ENCODE data around the gene SEPHS1.
"Not testable (repeated sequence)": the region's sequence is repeated elsewhere in the genome, so short reads cannot be mapped to it uniquely, and the experiment has no call there.

The SEPHS1 gene

GRCh38 chr10:13294784-13295183 is 53.3 kb downstream of the SEPHS1 start:
- no peak overlapping the region for H3K9ac ChIP-seq (ENCODE audit: low read length)
- H3K4me2 ChIP-seq (ENCODE audit: low read depth, low read length) = no peak overlapping the region
- no peaks in the 10 kb centered on the region for H3K27me3 ChIP-seq (replicated peaks; ENCODE audit: insufficient read depth, low read length)
- DNase-seq = no peak
- no peaks in the 10 kb centered on the region for H3K4me1 ChIP-seq (ENCODE audit: low read length)
- H3K36me3 ChIP-seq (replicated peaks; ENCODE audit: insufficient read depth, low read length) = no peaks in the 10 kb centered on the region
- no peak overlapping the region for H3K4me3 ChIP-seq (ENCODE audit: low read length)
- H3K79me2 ChIP-seq (ENCODE audit: low read length) = no peaks in the 10 kb centered on the region
- H3K9me2 ChIP-seq (replicated peaks; ENCODE audit: insufficient read depth, low read length) = no peaks in the 10 kb centered on the region
- H3F3A ChIP-seq (ENCODE audit: insufficient read depth, low read length) = no peaks in the 10 kb centered on the region; the same call in 1 of the 2 replicates
- H4K20me1 ChIP-seq (ENCODE audit: insufficient read depth, low read length) = no peaks in the 10 kb centered on the region
- TF ChIP-seq EZH2phosphoT487 (IDR thresholded peaks at IDR 0.05; ENCODE audit: low read length) = no peak
- no peak for TF ChIP-seq EZH2 (optimal IDR thresholded peaks at IDR 0.05; ENCODE audit: low read depth, low read length)
- TF ChIP-seq CTCF (IDR thresholded peaks at IDR 0.05; ENCODE audit: low read length) = no peak
- no peak overlapping the region for H2AFZ ChIP-seq (ENCODE audit: low read length)
- H3K27ac ChIP-seq (ENCODE audit: low read length) = no peak overlapping the region
- H3K9me3 ChIP-seq (replicated peaks; ENCODE audit: insufficient read depth, low read length) = no peaks in the 10 kb centered on the region

GRCh38 chr10:13291821-13292773 is 56.0 kb downstream of the SEPHS1 start:
- Histone ChIP-seq H3F3A (ENCODE audit: insufficient read depth, low read length) (peaks cover 11% of the 10 kb centered on the region), H3K4me3 (ENCODE audit: low read length) (no peak overlapping the region), H3K27ac (ENCODE audit: low read length) (no peak overlapping the region), H3K4me2 (ENCODE audit: low read depth, low read length) (no peak overlapping the region), H3K9me3 (replicated peaks; ENCODE audit: insufficient read depth, low read length) (no peaks in the 10 kb centered on the region), H3K27me3 (replicated peaks; ENCODE audit: insufficient read depth, low read length) (no peaks in the 10 kb centered on the region), H3K9ac (ENCODE audit: low read length) (no peak overlapping the region), H3K36me3 (replicated peaks; ENCODE audit: insufficient read depth, low read length) (no peaks in the 10 kb centered on the region), H4K20me1 (ENCODE audit: insufficient read depth, low read length) (no peaks in the 10 kb centered on the region), H3K79me2 (ENCODE audit: low read length) (no peaks in the 10 kb centered on the region), H3K9me2 (replicated peaks; ENCODE audit: insufficient read depth, low read length) (no peaks in the 10 kb centered on the region), H3K4me1 (ENCODE audit: low read length) (peaks cover 14% of the 10 kb centered on the region), H2AFZ (ENCODE audit: low read length) (no peak overlapping the region)
- DNase-seq = no peak
- TF ChIP-seq EZH2phosphoT487 (IDR thresholded peaks at IDR 0.05; ENCODE audit: low read length) (no peak), EZH2 (optimal IDR thresholded peaks at IDR 0.05; ENCODE audit: low read depth, low read length) (no peak)

GRCh38 chr10:13291061-13291460 is 57.0 kb downstream of the SEPHS1 start:
- no peak overlapping the region for H3K4me3 ChIP-seq (ENCODE audit: low read length)
- H3F3A ChIP-seq (ENCODE audit: insufficient read depth, low read length) = peaks cover 11% of the 10 kb centered on the region
- H3K9ac ChIP-seq (ENCODE audit: low read length) = no peak overlapping the region
- no peak overlapping the region for H3K27ac ChIP-seq (ENCODE audit: low read length)
- H3K79me2 ChIP-seq (ENCODE audit: low read length) = no peaks in the 10 kb centered on the region
- no peaks in the 10 kb centered on the region for H3K9me2 ChIP-seq (replicated peaks; ENCODE audit: insufficient read depth, low read length)
- H3K27me3 ChIP-seq (replicated peaks; ENCODE audit: insufficient read depth, low read length) = no peaks in the 10 kb centered on the region
- peaks cover 14% of the 10 kb centered on the region for H3K4me1 ChIP-seq (ENCODE audit: low read length)
- H3K36me3 ChIP-seq (replicated peaks; ENCODE audit: insufficient read depth, low read length) = no peaks in the 10 kb centered on the region
- H3K4me2 ChIP-seq (ENCODE audit: low read depth, low read length) = no peak overlapping the region
- no peaks in the 10 kb centered on the region for H3K9me3 ChIP-seq (replicated peaks; ENCODE audit: insufficient read depth, low read length)
- no peak for DNase-seq
- TF ChIP-seq EZH2phosphoT487 (IDR thresholded peaks at IDR 0.05; ENCODE audit: low read length) (no peak), EZH2 (optimal IDR thresholded peaks at IDR 0.05; ENCODE audit: low read depth, low read length) (no peak), CTCF (IDR thresholded peaks at IDR 0.05; ENCODE audit: low read length) (no peak)
- no peak overlapping the region for H2AFZ ChIP-seq (ENCODE audit: low read length)
- H4K20me1 ChIP-seq (ENCODE audit: insufficient read depth, low read length) = no peaks in the 10 kb centered on the region

- Histone ChIP-seq H3K4me3 (ENCODE audit: low read length) (no peak overlapping the region), H3K9me2 (replicated peaks; ENCODE audit: insufficient read depth, low read length) (no peaks in the 10 kb centered on the region), H3F3A (ENCODE audit: insufficient read depth, low read length) (peaks cover 11% of the 10 kb centered on the region), H3K79me2 (ENCODE audit: low read length) (no peaks in the 10 kb centered on the region), H3K4me1 (ENCODE audit: low read length) (peaks cover 25% of the 10 kb centered on the region), H3K9ac (ENCODE audit: low read length) (no peak overlapping the region), H3K27ac (ENCODE audit: low read length) (no peak overlapping the region), H3K4me2 (ENCODE audit: low read depth, low read length) (0 out of 2 replicates have a peak overlapping the region, but pooled peaks have one; percentile 21), H3K9me3 (replicated peaks; ENCODE audit: insufficient read depth, low read length) (no peaks in the 10 kb centered on the region), H2AFZ (ENCODE audit: low read length) (no peak overlapping the region), H3K27me3 (replicated peaks; ENCODE audit: insufficient read depth, low read length) (no peaks in the 10 kb centered on the region), H3K36me3 (replicated peaks; ENCODE audit: insufficient read depth, low read length) (no peaks in the 10 kb centered on the region), H4K20me1 (ENCODE audit: insufficient read depth, low read length) (no peaks in the 10 kb centered on the region)
- DNase-seq = no peak
- TF ChIP-seq EZH2phosphoT487 (IDR thresholded peaks at IDR 0.05; ENCODE audit: low read length) (no peak), CTCF (IDR thresholded peaks at IDR 0.05; ENCODE audit: low read length) (no peak), EZH2 (optimal IDR thresholded peaks at IDR 0.05; ENCODE audit: low read depth, low read length) (no peak)
Observed at GRCh38 chr10:13284050-13284449, 64.0 kb downstream of the SEPHS1 start.

- H3K36me3 ChIP-seq (replicated peaks; ENCODE audit: insufficient read depth, low read length); H3F3A ChIP-seq (ENCODE audit: insufficient read depth, low read length); H2AFZ ChIP-seq (ENCODE audit: low read length); H3K9me3 ChIP-seq (replicated peaks; ENCODE audit: insufficient read depth, low read length); H4K20me1 ChIP-seq (ENCODE audit: insufficient read depth, low read length); H3K4me2 ChIP-seq (ENCODE audit: low read depth, low read length); H3K4me3 ChIP-seq (ENCODE audit: low read length); H3K9me2 ChIP-seq (replicated peaks; ENCODE audit: insufficient read depth, low read length); H3K27ac ChIP-seq (ENCODE audit: low read length); H3K79me2 ChIP-seq (ENCODE audit: low read length); DNase-seq; H3K27me3 ChIP-seq (replicated peaks; ENCODE audit: insufficient read depth, low read length); H3K9ac ChIP-seq (ENCODE audit: low read length): not testable (repeated sequence)
- peaks cover 12% of the 10 kb centered on the region for H3K4me1 ChIP-seq (ENCODE audit: low read length)
Observed at GRCh38 chr10:13282348-13282747, 65.7 kb downstream of the SEPHS1 start.

Data from MM.1S (cell line).